ENCODE results near the gene ZNF880. TPM values are rescaled to one million over a fixed set of nuclear protein-coding genes. Genes with fewer than 3 reads are reported as not detected.

Gene ZNF880
- total RNA-seq, 1 donor from 2014 or later, result 56.1 TPM

- Histone ChIP-seq H3K4me2 (no peak within 1 kb of the TSS), H3K9me3 (ENCODE audit: low read depth) (no peaks in the 10 kb centered on the region)
These were observed 59.2 kb downstream of the ZNF880 start, which contains the start of gene ZNF534 for GRCh38 chr19:52428937-52429336. ZNF534 (plus strand) TSS chr19:52429148; CDS start chr19:52431475, 2,327 bp downstream.

More at GRCh38 chr19:52428937-52429336, 59.2 kb downstream of the ZNF880 start, which contains the start of gene ZNF534:
- peaks cover 2% of the 10 kb centered on the region for H3K27me3 Mint-ChIP-seq (ENCODE audit: insufficient read depth, low read depth)
- H3K4me3 Mint-ChIP-seq, result no peak within 1 kb of the TSS
- no peaks in the 10 kb centered on the region for H3K36me3 ChIP-seq
- no peaks in the 10 kb centered on the region for H3F3A ChIP-seq (ENCODE audit: low read depth)
- TF ChIP-seq CTCF (IDR thresholded peaks at IDR 0.05) (no peak), EZH2 (IDR thresholded peaks at IDR 0.05) (no peak), EZH2phosphoT487 (IDR thresholded peaks at IDR 0.05) (no peak)
- H3K27ac Mint-ChIP-seq, result no peak within 1 kb of the TSS
- no peak within 1 kb of the TSS for H3K4me3 ChIP-seq
- H3K79me2 ChIP-seq (ENCODE audit: low read depth), result no peaks in the 10 kb centered on the region
- peaks cover 65% of the 10 kb centered on the region for H3K9me3 Mint-ChIP-seq
- peaks cover 2% of the 10 kb centered on the region for H3K36me3 Mint-ChIP-seq
- no peak within 1 kb of the TSS for H3K27ac ChIP-seq
- H4K20me1 ChIP-seq (ENCODE audit: low read depth), result no peaks in the 10 kb centered on the region
- no peaks in the 10 kb centered on the region for H3K4me1 Mint-ChIP-seq
- no peak for DNase-seq (ENCODE audit: low spot score)
- H3K4me1 ChIP-seq, result no peaks in the 10 kb centered on the region
- H3K9ac ChIP-seq, result no peak within 1 kb of the TSS
- H3K27me3 ChIP-seq, result no peaks in the 10 kb centered on the region
- no peak within 1 kb of the TSS for H2AFZ ChIP-seq (replicated peaks)

Small RNA genes within 50 kb of the gene (small RNA-seq; reads per million reads assigned to genes)
- not detected for gene AC010332.1

Other genes with a start within 250 kb of the ZNF880 start
- 26.8 and 38.4 TPM in 2 replicates for gene ZNF616, start 230.0 kb upstream of the ZNF880 start, total RNA-seq (ENCODE audit: low replicate concordance)
- 8.3 and 8.8 TPM in 2 replicates for gene ZNF836, start 198.3 kb upstream of the ZNF880 start, total RNA-seq (ENCODE audit: low replicate concordance)
- gene PPP2R1A, start 179.9 kb upstream of the ZNF880 start, total RNA-seq (ENCODE audit: low replicate concordance), result 218 and 367 TPM in 2 replicates
- 27.2 and 66.1 TPM in 2 replicates for gene ZNF766, start 100.3 kb upstream of the ZNF880 start, total RNA-seq (ENCODE audit: low replicate concordance)
- 13.2 and 18.1 TPM in 2 replicates for gene ZNF480, start 72.8 kb upstream of the ZNF880 start, total RNA-seq (ENCODE audit: low replicate concordance)
- gene ZNF610, start 33.7 kb upstream of the ZNF880 start, total RNA-seq (ENCODE audit: low replicate concordance), result 13.0 and 13.1 TPM in 2 replicates
- gene ZNF528, start 27.9 kb downstream of the ZNF880 start, total RNA-seq (ENCODE audit: low replicate concordance), result 16.8 and 29.8 TPM in 2 replicates
- gene ZNF534, start 59.2 kb downstream of the ZNF880 start, total RNA-seq (ENCODE audit: low replicate concordance), result 0.43 and 0.62 TPM in 2 replicates
- 3.8 and 9.7 TPM in 2 replicates for gene ZNF578, start 83.6 kb downstream of the ZNF880 start, total RNA-seq (ENCODE audit: low replicate concordance)
- gene ZNF808, start 157.7 kb downstream of the ZNF880 start, total RNA-seq (ENCODE audit: low replicate concordance), result 13.5 and 18.9 TPM in 2 replicates
- gene ZNF701, start 200.4 kb downstream of the ZNF880 start, total RNA-seq (ENCODE audit: low replicate concordance), result 12.9 and 16.2 TPM in 2 replicates